ENCODE data around the gene MMP15. TPM values are rescaled to one million over a fixed set of nuclear protein-coding genes. Genes with fewer than 3 reads are reported as not detected.

MMP15 gene
- total RNA-seq, 2 donors from 2014 or later = 22.3 to 35.3 TPM

DNA sequence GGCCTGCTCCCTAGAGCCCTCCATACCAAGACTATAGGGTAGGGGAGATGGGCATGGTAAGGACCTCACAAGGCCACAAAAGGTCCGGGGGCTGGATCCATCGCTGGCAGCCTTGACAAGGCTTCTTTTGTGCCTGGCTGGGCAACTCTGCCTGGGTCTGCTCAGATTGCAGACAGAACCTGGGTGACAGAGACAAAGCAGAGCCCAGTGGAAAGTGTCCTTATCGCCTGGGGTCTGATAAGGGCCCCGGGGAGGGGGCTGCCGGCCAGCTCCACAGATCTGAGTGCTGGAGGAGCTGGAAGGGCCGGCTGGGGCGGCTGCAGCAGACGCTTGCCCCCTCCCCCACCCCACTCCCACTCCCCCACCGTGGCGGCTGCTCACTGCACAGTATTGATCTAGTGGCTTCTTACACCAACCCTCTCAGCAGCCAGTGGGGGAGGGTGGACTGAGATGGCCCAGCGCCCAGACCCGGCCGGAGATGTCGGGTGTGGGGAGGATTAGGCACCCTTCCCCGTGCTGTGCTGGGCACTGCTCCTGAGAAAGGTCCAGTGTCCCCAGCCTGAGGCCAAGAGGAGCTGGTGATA, 7.2 kb downstream of the MMP15 start:
- intact Hi-C loops (cut with DNase I) = no loop called here
- peak overlapping the region; percentile 53 to 91 (median 70) for H3K27ac ChIP-seq
- DNase-seq = peak; percentile 78 to 88 (median 82)
- H3K36me3 ChIP-seq (replicated peaks in 1 of 2; ENCODE audit: insufficient read depth in 1 of 2, low read depth in 2 of 2) = no peaks in the 10 kb centered on the region
- H3K27me3 ChIP-seq = no peaks in the 10 kb centered on the region
- TF ChIP-seq, protein P1, sequence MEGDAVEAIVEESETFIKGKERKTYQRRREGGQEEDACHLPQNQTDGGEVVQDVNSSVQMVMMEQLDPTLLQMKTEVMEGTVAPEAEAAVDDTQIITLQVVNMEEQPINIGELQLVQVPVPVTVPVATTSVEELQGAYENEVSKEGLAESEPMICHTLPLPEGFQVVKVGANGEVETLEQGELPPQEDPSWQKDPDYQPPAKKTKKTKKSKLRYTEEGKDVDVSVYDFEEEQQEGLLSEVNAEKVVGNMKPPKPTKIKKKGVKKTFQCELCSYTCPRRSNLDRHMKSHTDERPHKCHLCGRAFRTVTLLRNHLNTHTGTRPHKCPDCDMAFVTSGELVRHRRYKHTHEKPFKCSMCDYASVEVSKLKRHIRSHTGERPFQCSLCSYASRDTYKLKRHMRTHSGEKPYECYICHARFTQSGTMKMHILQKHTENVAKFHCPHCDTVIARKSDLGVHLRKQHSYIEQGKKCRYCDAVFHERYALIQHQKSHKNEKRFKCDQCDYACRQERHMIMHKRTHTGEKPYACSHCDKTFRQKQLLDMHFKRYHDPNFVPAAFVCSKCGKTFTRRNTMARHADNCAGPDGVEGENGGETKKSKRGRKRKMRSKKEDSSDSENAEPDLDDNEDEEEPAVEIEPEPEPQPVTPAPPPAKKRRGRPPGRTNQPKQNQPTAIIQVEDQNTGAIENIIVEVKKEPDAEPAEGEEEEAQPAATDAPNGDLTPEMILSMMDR (IDR thresholded peaks at IDR 0.05) = no peak
- TF ChIP-seq POLR2A (IDR thresholded peaks at IDR 0.05) = no peak
- peak; percentile 84 for ATAC-seq
- 8 to 14% methylated on average over 2 to 15 of the region's 15 CpGs for WGBS, 2 donors
- no peaks in the 10 kb centered on the region for H3K9me3 ChIP-seq
- peaks cover 89% of the 10 kb centered on the region for H3K4me1 ChIP-seq
- H3K4me3 ChIP-seq = no peak overlapping the region

DNA sequence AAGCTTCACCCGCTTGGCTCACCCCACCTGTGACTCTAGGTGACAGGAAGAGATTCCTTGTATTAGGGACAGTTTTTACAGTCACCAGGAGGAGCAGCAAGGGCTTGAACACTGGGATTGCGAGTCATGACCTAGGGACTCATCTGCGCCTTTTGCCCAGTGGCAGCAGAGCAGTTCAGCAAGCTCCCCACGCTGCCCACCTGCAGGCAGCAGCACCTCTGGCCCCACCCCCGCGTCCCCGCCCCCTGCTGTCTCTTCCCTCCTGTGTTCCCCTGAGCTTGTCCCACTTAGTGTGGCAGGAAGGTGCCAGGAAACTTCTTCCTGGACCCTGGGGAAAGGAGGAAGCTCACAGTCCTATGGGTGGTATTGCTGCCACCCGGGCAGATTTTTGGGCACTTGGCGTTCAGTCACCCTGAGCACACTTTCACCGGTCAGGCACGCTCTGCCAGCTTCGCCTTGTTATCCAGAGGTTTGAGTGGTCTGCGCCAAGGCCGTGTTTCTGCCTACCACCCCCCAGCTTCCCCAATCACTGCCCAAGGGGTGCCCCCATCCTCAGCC, 8.7 kb downstream of the MMP15 start:
- WGBS, 2 donors = 73 to 100% methylated on average over 1 to 14 of the region's 14 CpGs
- Histone ChIP-seq H3K27ac (peak overlapping the region in 3 of 4 donors; percentile 53 to 91 (median 74)), H3K27me3 (no peaks in the 10 kb centered on the region), H3K4me1 (peaks cover 75% of the 10 kb centered on the region), H3K9me3 (no peaks in the 10 kb centered on the region), H3K36me3 (replicated peaks in 1 of 2; ENCODE audit: insufficient read depth in 1 of 2, low read depth in 2 of 2) (no peaks in the 10 kb centered on the region), H3K4me3 (no peak overlapping the region)
- ATAC-seq (no peak), DNase-seq (no peak)
- TF ChIP-seq, protein P1 (IDR thresholded peaks at IDR 0.05) = no peak
- no peak for TF ChIP-seq POLR2A (IDR thresholded peaks at IDR 0.05)
- intact Hi-C loops (cut with DNase I) = no loop called here

DNA sequence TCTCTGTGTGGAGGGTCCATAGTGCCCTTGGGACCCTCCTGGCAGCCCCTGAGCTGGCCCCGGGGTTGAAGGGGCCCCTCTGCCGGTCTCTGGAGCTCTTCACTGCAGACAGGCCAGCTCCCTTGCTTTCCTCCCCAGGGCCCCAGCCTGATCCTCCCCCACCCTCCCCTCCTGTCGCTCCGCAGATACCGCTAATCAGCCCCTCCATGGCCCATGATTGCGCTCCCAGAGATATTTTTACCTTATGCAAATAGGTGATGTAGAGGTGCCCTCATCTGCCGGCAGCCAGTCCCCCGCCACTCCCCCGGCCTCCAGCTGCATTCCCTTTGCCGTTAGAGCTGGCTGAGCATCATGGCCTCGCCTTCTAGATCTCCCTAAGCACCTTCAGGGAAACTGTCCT, 9.2 kb downstream of the MMP15 start:
- no peak for ATAC-seq
- TF ChIP-seq, protein P1 (IDR thresholded peaks at IDR 0.05) = no peak
- no peak for TF ChIP-seq POLR2A (IDR thresholded peaks at IDR 0.05)
- no peaks in the 10 kb centered on the region for H3K27me3 ChIP-seq
- peak overlapping the region in 3 of 4 donors; percentile 53 to 91 (median 74) for H3K27ac ChIP-seq
- no peak overlapping the region for H3K4me3 ChIP-seq
- 72 to 75% methylated on average over 8 to 11 of the region's 11 CpGs for WGBS, 2 donors
- H3K36me3 ChIP-seq (replicated peaks in 1 of 2; ENCODE audit: insufficient read depth in 1 of 2, low read depth in 2 of 2) = peaks cover 0 to 3% of the 10 kb centered on the region in 2 donors
- H3K9me3 ChIP-seq = no peaks in the 10 kb centered on the region
- H3K4me1 ChIP-seq = peaks cover 69% of the 10 kb centered on the region
- no peak for DNase-seq
- intact Hi-C loops (cut with DNase I) = loop anchor here (5.0 kb wide), 1 partner anchor 88 kb away; no protein-coding TSS in a partner anchor

DNA sequence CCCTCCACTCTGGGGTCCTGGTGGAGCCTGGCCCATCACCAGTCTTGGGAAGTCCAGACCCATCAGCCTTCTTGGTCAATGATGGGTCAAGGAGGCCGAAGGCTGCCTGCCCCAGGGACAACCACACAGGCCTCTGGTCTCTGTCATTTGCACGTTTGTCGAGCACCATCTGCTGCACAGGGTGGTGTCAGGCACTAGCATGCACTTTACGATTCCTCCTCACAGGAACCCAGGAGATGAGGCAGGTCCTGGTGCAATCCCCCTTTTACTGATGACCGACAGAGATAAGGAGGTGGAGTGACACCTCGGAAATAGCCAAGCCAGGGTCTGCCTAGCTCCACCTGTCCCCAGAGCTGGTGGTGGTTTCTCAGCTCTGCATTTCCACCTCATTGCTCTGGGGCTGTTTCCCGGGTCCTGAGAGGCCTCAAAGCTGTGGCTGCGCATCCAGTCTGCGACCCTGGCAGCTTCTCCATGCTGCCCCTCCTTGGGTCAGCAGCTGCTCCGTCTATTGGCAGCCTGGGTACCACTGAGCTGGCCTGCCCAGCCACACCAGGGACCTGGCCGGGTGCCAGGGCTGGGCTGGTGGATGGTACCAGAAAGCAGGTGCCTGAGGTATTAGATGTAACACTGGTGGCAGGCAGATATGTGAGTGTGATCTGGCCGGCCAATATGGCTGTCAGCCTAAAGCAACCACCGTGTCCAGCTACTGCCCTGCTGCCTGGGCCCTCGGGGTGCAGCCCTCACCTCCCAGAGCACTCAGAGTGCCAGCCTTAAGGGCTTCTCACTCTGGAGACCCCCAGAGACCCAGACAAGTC, 10.0 kb downstream of the MMP15 start:
- TF ChIP-seq POLR2A (IDR thresholded peaks at IDR 0.05) = no peak
- TF ChIP-seq, protein P1 (IDR thresholded peaks at IDR 0.05) = no peak
- no peaks in the 10 kb centered on the region for H3K9me3 ChIP-seq
- intact Hi-C loops (cut with DNase I) = loop anchor here (5.0 kb wide), 1 partner anchor 87 kb away; no protein-coding TSS in a partner anchor
- no peak overlapping the region for H3K4me3 ChIP-seq
- H3K27ac ChIP-seq = peak overlapping the region in 1 of 4 donors; percentile 91
- H3K27me3 ChIP-seq = no peaks in the 10 kb centered on the region
- WGBS, 2 donors = 76 to 81% methylated on average over 6 to 14 of the region's 14 CpGs
- H3K4me1 ChIP-seq = peaks cover 61% of the 10 kb centered on the region
- H3K36me3 ChIP-seq (replicated peaks in 1 of 2; ENCODE audit: insufficient read depth in 1 of 2, low read depth in 2 of 2) = peaks cover 0 to 4% of the 10 kb centered on the region in 2 donors
- ATAC-seq (no peak), DNase-seq (peak in 1 of 4 donors; percentile 28)
